B cell (primary cell): ENCODE measurements around the gene EIF3A.

Experiments used
- CTCF ChIP-seq: fragments of 200-600 bp; IDR thresholded peaks from one replicate; pipeline ENCODE4 v1.8.0; 2022; ENCODE audit warnings: antibody characterized with exemption, mild to moderate bottlenecking
- EZH2 ChIP-seq: IDR thresholded peaks from 2 replicates; pipeline ENCODE4 v1.6.1; 2012; ENCODE audit warnings: borderline replicate concordance, low read depth, mild to moderate bottlenecking, moderate library complexity, low read length; ENCODE audit not compliant: insufficient read depth, poor library complexity, severe bottlenecking

GRCh38 chr10:119095640-119096039 is 15.0 kb upstream of the EIF3A start:
- TF ChIP-seq CTCF (no peak), EZH2 (no peak)
